Panc1 (cell line): Measurements from ENCODE around the gene TPM4. TPM values are rescaled to one million over a fixed set of nuclear protein-coding genes. Genes with fewer than 3 reads are reported as not detected.

ENCODE experiments used
- ATAC-seq: fragments of 200-7000 bp; cut with Tn5 transposase; 2 replicates; pipeline ENCODE4 v1.9.1; 2020; ENCODE audit warnings: mild to moderate bottlenecking, moderate library complexity
- BruUV-seq: library from RNA; stranded (reverse); fragments of 400-500 nt; replicated peaks from 2 replicates; lab custom pipeline; 2021; lab: Mats Ljungman, UMichigan
- CTCF ChIA-PET: fragments of 300-600 bp; sonication (Branson Sonifier 250); formaldehyde crosslinking; loops from one replicate; lab custom pipeline; 2022; ENCODE audit warnings: antibody characterized with exemption; lab: Charles Lee
- POLR2A ChIA-PET: fragments of 300-600 bp; sonication (Branson Sonifier 250); formaldehyde crosslinking; loops from one replicate; lab custom pipeline; 2022; ENCODE audit warnings: antibody characterized with exemption; lab: Charles Lee
- DNase-seq: peaks from one replicate; pipeline ENCODE4 v3.0.0-alpha.2; 2010; ENCODE audit warnings: low read depth, low spot score
- H3K27ac ChIP-seq: 2 replicates; pipeline ENCODE4 v1.5.1; 2011; ENCODE audit warnings: mild to moderate bottlenecking, low read length, inconsistent platforms
- H3K27me3 ChIP-seq: fragments of 200-500 bp; sonication (Bioruptor generic); 2 replicates; pipeline ENCODE4 v1.6.0; 2014; ENCODE audit warnings: low read length, inconsistent platforms; ENCODE audit not compliant: control insufficient read depth, insufficient read depth
- H3K36me3 ChIP-seq: fragments of 200-500 bp; sonication (Bioruptor generic); 2 replicates; pipeline ENCODE4 v1.5.1; 2014; ENCODE audit warnings: inconsistent platforms, mild to moderate bottlenecking, low read length, moderate library complexity; ENCODE audit not compliant: control insufficient read depth, insufficient read depth
- H3K4me1 ChIP-seq: 2 replicates; pipeline ENCODE4 v1.5.1; 2011; ENCODE audit warnings: inconsistent platforms, mild to moderate bottlenecking, low read length, moderate library complexity; ENCODE audit not compliant: control insufficient read depth, insufficient read depth
- H3K4me3 ChIP-seq, 2 experiments: 2 replicates each; pipeline ENCODE4 v1.5.1; 2011 to 2012; ENCODE audit warnings: low read depth in 2 of 2, low read length in 2 of 2, mild to moderate bottlenecking in 2 of 2, inconsistent platforms in 1 of 2, moderate library complexity in 1 of 2
- H3K9me3 ChIP-seq: fragments of 200-500 bp; sonication (Bioruptor generic); 2 replicates; pipeline ENCODE4 v1.5.1; 2014; ENCODE audit warnings: low read depth, mild to moderate bottlenecking, inconsistent platforms, low read length, moderate library complexity; ENCODE audit not compliant: control insufficient read depth, insufficient read depth
- POLR2AphosphoS5 ChIP-seq: IDR thresholded peaks from 2 replicates; pipeline ENCODE4 v1.6.1; 2012; ENCODE audit warnings: mild to moderate bottlenecking, low read depth, low read length, moderate library complexity
- REST ChIP-seq, 2 experiments: IDR thresholded peaks; 2 replicates each; pipeline ENCODE4 v1.6.1; 2011 to 2012; ENCODE audit warnings: low read depth in 2 of 2, control low read depth in 1 of 2, low read length in 1 of 2, mild to moderate bottlenecking in 1 of 2, moderate library complexity in 1 of 2; ENCODE audit not compliant: insufficient read depth in 1 of 2
- SIN3A ChIP-seq: IDR thresholded peaks from 2 replicates; pipeline ENCODE4 v1.6.1; 2012; ENCODE audit warnings: low read depth, mild to moderate bottlenecking, low read length, moderate library complexity, borderline replicate concordance; ENCODE audit not compliant: insufficient read depth
- TCF7L2 ChIP-seq: IDR thresholded peaks from 2 replicates; pipeline ENCODE4 v1.6.1; 2011; ENCODE audit warnings: mild to moderate bottlenecking, low read depth, low read length, inconsistent platforms
- in situ Hi-C: cut with HindIII; loops from 2 replicates; pipeline ENCODE4 v1.10.0; 2016; ENCODE audit warnings: low sequenced_read_pairs, low pct_unique_long_range_greater_than_20kb
- intact Hi-C: fragments of 100-400 bp; cut with micrococcal nuclease; formaldehyde crosslinking; loops from one replicate; pipeline ENCODE4 v1.10.0; 2022; ENCODE audit not compliant: unreplicated experiment
- total RNA-seq: library from RNA; stranded (reverse); gene quantifications from one replicate; pipeline ENCODE4 v1.2.1, GENCODE V29; 2021; ENCODE audit not compliant: unreplicated experiment
- TF ChIP-seq, protein P1 (sequence below): fragments of 450-650 bp; IDR thresholded peaks from 2 replicates; pipeline ENCODE4 v1.5.1; 2017; ENCODE audit warnings: mild to moderate bottlenecking

TPM4 gene
- total RNA-seq, 1 experiment from 2014 or later = 165 TPM

DNA sequence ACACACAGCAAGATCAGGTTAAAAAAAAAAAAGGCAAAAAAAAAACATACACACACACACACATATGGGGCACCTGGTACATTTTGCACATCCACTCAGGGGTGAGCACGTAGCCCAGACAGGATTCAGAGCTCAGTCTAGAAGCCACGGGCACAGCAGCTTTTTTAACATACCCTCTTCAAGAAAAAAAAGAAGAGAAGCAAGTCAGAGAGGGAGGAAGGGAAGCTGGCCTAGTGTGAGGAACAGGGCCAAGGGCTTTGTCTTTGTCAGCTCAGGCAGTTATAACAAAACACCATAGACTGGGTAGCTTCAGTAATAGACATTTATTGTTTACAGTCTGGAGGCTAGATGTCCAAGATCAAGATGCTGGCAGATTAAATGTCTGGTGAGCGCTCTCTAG, 2.3 kb upstream of the TPM4 start:
- DNase-seq (no peak), ATAC-seq (no peak)
- TF ChIP-seq TCF7L2 (no peak), SIN3A (no peak), POLR2AphosphoS5 (no peak), REST (IDR thresholded peaks at IDR 0.05; ENCODE audit: insufficient read depth in 1 of 2, low read depth in 2 of 2, low read length in 1 of 2) (no peak)
- TF ChIP-seq, protein P1, sequence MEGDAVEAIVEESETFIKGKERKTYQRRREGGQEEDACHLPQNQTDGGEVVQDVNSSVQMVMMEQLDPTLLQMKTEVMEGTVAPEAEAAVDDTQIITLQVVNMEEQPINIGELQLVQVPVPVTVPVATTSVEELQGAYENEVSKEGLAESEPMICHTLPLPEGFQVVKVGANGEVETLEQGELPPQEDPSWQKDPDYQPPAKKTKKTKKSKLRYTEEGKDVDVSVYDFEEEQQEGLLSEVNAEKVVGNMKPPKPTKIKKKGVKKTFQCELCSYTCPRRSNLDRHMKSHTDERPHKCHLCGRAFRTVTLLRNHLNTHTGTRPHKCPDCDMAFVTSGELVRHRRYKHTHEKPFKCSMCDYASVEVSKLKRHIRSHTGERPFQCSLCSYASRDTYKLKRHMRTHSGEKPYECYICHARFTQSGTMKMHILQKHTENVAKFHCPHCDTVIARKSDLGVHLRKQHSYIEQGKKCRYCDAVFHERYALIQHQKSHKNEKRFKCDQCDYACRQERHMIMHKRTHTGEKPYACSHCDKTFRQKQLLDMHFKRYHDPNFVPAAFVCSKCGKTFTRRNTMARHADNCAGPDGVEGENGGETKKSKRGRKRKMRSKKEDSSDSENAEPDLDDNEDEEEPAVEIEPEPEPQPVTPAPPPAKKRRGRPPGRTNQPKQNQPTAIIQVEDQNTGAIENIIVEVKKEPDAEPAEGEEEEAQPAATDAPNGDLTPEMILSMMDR = no peak
- intact Hi-C loops = no loop called here
- in situ Hi-C loops = no loop called here
- no peaks in the 10 kb centered on the region for H3K36me3 ChIP-seq
- H3K27ac ChIP-seq = no peak overlapping the region
- H3K4me1 ChIP-seq = peaks cover 17% of the 10 kb centered on the region
- POLR2A ChIA-PET = interaction anchor here (0.8 kb wide), 1 partner anchor 42 kb away, joined by 12 read pairs; no protein-coding TSS in a partner anchor
- no peaks in the 10 kb centered on the region for H3K27me3 ChIP-seq
- H3K4me3 ChIP-seq = no peak overlapping the region
- no TSS peak for BruUV-seq
- CTCF ChIA-PET = interaction anchor here (0.9 kb wide), 1 partner anchor 10 kb away, joined by 4 read pairs; no protein-coding TSS in a partner anchor
- H3K9me3 ChIP-seq = no peaks in the 10 kb centered on the region

GRCh38 chr19:16074488-16075365, 1.6 kb upstream of the TPM4 start:
- intact Hi-C loops = no loop called here

More at GRCh38 chr19:16074488-16075365, 1.6 kb upstream of the TPM4 start:
- Histone ChIP-seq H3K27me3 (no peaks in the 10 kb centered on the region), H3K4me3 (no peak overlapping the region), H3K4me1 (peaks cover 23% of the 10 kb centered on the region), H3K36me3 (no peaks in the 10 kb centered on the region), H3K27ac (no peak overlapping the region), H3K9me3 (no peaks in the 10 kb centered on the region)
- ATAC-seq = no peak
- CTCF ChIA-PET = no interaction called here
- in situ Hi-C loops = no loop called here
- DNase-seq = no peak
- BruUV-seq = no TSS peak
- TF ChIP-seq SIN3A = no peak
- no peak for TF ChIP-seq TCF7L2
- no peak for TF ChIP-seq REST (IDR thresholded peaks at IDR 0.05; ENCODE audit: insufficient read depth in 1 of 2, low read depth in 2 of 2, low read length in 1 of 2)
- TF ChIP-seq, protein P1 = no peak
- TF ChIP-seq POLR2AphosphoS5 = no peak
- POLR2A ChIA-PET = interaction anchor here (0.6 to 0.8 kb wide), 2 partner anchors 42 to 43 kb away, joined by 3 to 12 read pairs; no protein-coding TSS in a partner anchor
